Measurements from ENCODE around the gene TASL.

GRCh38 chrX:30570505-30570904 is 7.1 kb downstream of the TASL start:
- peak; percentile 50 for TF ChIP-seq CTCF (IDR thresholded peaks at IDR 0.05; ENCODE audit: low read depth, low read length, missing input control)
- TF ChIP-seq RAD21 (IDR thresholded peaks at IDR 0.05): peak; percentile 70 to 78
- no peak for TF ChIP-seq HNF4A (conservative IDR thresholded peaks at IDR 0.05)
- TF ChIP-seq REST (IDR thresholded peaks at IDR 0.05): no peak
- TF ChIP-seq JUND (IDR thresholded peaks at IDR 0.05): no peak
- no peak for TF ChIP-seq TAF1 (conservative IDR thresholded peaks at IDR 0.05)
- TF ChIP-seq YY1 (IDR thresholded peaks at IDR 0.05): no peak
- TF ChIP-seq MAX (IDR thresholded peaks at IDR 0.05): no peak

All from liver (tissue), 3 donors.